ENCODE results near the gene COL1A2.

COL1A2 gene

GRCh38 chr7:94382746-94383145, 11.9 kb upstream of the COL1A2 start:
- DNase-seq (ENCODE audit: low read depth), result peak; percentile 31

DNA sequence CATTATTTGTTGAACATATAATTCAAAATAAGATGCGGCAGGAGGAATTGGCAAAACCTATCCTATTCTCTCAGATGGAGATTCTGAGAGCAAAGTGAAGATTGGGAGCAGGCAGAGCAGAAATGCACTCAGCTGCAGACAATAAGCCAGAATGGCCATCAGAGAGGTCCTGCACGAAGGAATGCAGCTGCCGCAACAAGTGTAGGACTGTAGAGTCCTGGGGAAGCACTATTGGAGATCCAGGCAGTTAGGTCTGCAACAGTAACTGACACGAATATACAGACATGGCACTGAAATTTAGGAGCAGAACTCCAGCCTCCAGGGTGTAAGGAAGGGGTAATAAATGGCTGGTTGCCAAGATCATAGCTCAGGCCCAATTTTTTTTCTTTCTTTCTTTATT, 10.4 kb upstream of the COL1A2 start:
- DNase-seq (ENCODE audit: low read depth), result no peak

GRCh38 chr7:94386416-94386815, 8.3 kb upstream of the COL1A2 start:
- DNase-seq (ENCODE audit: low read depth), result no peak

GRCh38 chr7:94388540-94388939, 6.2 kb upstream of the COL1A2 start:
- no peak for DNase-seq (ENCODE audit: low read depth)

DNA sequence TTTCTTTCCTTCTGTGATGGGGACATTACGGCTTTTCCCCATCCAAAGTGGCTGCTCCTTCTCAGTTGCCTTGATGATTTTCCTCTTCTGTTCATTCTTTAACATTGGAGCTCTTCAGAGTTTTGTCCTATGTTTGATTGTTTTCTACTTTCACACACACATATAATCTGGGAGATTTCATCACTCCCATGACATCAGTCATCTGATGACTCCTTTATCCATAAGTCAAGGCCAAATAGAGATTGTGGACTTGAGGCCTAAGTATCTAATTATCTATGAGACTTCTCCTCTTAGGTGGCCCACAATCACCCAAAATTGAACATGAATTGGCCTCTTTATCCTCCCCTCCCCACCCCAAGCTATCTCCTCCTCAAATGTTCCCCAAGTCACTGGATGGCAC, 5.3 kb upstream of the COL1A2 start:
- DNase-seq (ENCODE audit: low read depth), result no peak

DNA sequence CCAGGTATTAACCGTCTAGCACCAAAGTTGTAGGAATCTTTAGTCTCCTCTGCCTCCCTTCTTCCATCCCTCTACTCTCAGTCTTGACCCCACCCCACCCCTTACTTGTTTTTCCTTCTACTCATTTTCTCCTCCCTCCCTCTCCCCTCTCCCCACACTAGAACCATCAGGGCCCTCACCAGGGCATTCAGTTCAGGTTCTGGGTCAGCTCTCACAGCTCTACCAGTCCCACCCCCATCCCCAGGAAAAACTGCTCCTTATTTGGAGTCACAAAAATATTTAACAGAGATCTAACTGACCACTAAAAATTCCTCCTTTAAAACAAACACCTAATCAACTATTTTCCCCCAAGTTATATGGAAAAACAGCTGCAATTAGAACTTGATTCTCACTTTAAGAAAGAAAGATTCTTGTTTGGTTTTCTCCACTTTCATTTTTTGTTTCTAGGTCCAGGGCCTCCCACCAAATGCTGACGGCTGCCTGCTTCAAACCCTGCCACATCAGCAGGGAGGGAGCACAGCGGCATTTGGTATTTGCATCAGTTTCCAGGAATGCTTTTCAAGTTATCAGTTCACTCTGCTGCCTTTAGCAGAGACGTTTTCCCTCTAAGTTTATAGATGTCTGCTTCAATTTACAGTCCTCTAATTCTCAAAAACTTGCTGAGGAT, 2.8 kb upstream of the COL1A2 start:
- peak; percentile 22 for DNase-seq (ENCODE audit: low read depth)

GRCh38 chr7:94392393-94392786, 2.3 kb upstream of the COL1A2 start:
- DNase-seq (ENCODE audit: low read depth), result no peak

DNA sequence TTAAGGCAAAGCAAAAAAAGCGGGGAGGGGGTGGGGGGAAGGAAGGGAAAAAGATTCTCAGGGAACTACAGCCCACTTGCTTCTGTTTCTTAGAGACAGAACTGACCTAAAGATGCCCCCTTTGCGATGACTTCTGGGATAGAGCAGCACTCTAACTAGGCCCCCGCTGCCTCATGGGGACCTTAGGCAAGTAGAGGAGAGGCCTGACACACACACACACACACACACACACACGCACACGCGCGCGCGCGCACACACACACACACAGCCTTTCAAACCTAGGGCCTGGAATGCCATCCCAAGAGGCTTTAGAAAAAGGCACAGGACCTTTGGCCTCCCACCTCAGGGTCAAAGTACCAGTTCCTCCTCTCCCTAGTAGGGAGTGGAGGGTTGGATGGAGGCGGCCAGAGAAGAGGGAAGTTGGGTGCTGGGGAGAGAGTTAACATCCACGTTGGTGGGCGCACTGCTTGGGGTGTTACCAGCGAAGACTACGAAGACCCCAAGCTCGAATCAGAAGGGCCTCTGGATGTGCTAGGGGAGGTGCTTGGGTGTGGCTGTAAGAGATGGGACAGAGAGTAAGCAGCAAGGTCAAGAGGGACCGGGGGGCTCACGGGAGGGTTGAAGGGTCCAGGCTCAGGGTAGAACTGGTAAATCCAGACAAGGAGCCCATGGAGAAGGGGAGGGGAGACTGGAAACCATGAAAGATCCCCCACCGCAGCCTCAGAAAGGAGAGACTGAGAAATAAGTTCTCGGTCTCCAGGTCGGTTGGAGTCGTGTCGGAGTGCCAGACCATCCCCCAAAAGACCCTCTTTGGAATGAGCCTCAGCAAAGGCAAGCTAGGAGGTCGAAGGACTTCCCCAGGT, 1.2 kb upstream of the COL1A2 start:
- DNase-seq (ENCODE audit: low read depth), result no peak

DNA sequence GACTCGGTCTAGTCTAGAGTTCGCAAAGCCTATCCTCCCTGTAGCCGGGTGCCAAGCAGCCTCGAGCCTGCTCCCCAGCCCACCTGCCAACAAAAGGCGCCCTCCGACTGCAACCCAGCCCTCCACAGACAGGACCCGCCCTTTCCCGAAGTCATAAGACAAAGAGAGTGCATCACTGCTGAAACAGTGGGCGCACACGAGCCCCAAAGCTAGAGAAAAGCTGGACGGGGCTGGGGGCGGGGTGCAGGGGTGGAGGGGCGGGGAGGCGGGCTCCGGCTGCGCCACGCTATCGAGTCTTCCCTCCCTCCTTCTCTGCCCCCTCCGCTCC, 622 bp upstream of the COL1A2 start:
- DNase-seq (ENCODE audit: low read depth), result no peak

DNA sequence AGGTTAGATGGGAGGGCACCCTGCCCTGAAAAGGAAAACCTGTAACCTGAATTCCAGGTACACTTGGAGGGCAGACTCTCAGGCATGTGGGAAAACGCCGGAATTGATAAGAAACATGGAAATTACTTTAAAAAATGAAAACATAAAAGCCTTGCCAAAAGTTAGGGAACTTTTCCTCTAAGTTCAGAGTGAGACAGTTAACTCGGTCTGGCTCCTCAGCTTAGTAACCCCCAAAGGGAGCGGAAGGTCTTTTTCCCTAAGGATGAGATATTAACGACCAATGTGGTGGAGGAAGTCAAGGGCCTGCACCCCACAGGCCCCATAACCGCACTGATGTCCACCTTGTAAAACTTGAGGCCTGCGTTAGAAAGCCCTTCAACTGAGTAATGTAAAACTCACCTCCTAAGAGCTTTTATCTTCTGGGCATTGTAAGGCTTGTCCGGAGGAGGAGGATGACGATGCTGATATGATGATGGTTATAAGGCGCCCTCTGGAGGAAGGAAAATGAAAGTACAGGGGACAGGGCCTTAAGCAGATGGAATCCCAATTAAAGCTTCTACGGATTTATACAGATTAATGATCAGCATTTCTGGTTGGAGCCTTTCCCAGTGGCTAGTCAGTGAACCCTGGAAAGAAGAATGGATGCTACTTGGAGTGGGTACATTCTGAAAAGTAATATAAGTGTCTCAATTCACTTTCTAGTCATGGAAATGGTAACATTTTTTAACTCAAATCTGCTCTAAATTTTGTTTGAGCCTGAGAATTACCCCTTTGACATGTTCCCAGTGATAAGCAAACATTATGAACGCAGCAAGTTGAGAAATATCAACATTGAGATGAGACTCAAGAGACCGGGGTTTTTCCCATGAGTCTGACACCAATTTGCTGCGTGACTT, 694 bp downstream of the COL1A2 start:
- DNase-seq (ENCODE audit: low read depth), result peak; percentile 64

DNA sequence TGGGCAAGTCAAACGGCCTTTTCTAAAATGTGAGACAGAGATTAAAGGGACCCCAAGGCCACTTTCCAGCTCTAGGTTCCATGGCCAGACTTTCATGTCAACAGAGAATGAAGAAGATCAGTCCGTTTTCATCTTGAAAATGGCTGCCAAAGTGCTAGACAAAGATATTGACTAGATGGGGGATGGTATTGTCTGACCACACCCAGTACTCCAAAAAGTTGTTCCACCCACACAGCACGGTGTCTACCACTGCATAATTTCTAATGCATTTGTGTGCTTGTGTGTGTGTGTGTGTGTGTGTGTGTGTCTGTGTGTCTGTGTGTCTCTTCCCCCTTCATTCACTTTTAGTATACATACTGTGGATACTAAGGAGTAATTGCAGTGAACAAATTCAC, 1.3 kb downstream of the COL1A2 start:
- DNase-seq (ENCODE audit: low read depth), result peak; percentile 18

GRCh38 chr7:94396596-94396995, 1.9 kb downstream of the COL1A2 start:
- no peak for DNase-seq (ENCODE audit: low read depth)

GRCh38 chr7:94397722-94398121, 3.0 kb downstream of the COL1A2 start:
- DNase-seq (ENCODE audit: low read depth), result no peak

- DNase-seq (ENCODE audit: low read depth), result no peak
These were observed 4.1 kb downstream of the COL1A2 start for GRCh38 chr7:94398841-94399240.

DNA sequence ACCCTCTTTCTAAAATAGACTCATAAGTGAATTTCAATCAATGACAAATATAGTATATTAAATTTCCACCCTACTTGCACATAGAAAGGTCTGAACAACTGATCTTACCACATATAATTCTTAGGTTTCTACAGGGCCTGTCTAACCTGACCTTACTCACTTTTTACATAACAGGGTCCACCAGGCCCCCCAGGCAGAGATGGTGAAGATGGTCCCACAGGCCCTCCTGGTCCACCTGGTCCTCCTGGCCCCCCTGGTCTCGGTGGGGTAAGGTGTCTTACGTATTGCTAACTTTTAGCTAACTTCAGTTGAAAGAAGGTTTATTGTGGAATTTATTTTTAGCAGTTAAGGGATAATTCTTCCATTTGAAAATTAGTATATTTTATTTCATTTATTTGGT, 5.3 kb downstream of the COL1A2 start:
- DNase-seq (ENCODE audit: low read depth), result no peak

DNA sequence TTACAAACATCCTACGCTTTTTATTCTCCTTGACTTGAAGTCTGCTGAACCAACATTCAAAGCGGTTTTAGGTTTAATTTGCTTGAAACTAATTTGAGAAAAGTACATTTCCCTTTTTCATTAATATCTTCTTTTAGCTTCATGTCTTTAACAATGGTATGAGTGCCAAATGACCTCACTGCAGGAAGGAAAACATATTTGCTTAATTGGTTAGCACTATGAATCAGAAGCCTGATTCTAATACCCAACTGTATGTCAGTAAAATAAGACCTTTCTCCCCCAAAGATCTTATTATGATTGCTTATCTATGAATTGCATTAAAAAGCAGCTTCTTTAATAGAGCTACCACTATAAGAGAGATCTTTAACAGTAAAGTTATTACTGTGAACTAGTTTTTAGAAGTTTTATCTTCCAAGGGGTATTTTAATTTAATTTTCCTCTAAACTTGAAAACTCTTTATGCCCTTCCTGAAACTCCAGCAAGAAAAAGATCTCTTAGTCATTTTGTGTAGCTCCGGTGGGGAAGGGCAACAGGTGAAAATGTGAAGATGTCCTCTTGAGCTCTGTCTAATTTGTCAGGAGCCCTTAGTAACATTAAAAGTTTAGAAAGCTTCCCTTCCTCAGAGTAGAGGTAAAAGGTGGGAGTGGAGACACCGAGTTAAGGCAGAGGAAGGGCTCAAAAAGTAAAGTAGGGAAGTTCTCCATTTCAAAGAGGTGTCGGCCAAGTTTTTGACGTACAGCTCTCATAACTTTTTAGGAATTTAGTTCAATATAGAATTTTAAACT, 6.1 kb downstream of the COL1A2 start:
- DNase-seq (ENCODE audit: low read depth), result no peak

DNA sequence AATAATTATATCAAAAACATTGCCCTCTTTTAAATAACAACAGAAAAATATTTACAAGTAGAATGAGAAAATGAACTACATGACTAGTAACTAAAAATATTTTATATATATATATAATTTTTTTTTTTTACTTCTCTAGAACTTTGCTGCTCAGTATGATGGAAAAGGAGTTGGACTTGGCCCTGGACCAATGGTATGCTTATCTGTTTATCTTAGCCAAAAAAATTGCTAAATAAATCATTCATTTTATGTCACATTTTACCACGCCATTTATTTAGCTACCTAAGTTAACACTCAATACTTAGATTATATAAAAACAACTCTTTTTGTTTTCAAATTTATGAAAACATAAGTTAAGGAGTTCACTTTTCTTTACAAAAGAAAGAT, 6.7 kb downstream of the COL1A2 start:
- DNase-seq (ENCODE audit: low read depth), result no peak

DNA sequence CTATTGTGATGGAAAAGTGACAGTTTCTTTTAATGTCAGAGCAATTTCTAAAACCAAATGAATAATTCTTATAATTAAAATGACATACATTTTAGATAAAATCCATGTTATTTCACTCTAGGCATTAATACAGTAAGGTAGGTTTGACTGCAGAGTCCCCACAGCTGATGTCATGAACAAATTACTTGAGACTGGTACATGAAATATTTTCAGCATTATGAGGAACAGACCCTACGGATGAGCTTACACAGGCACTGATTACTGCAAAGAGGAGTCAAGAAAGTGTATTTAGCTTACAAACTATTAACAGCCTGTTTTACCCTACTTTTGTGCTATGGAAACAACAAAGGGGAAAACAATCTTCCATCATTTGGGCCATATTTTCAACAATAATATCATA, 8.9 kb downstream of the COL1A2 start:
- DNase-seq (ENCODE audit: low read depth), result no peak

DNA sequence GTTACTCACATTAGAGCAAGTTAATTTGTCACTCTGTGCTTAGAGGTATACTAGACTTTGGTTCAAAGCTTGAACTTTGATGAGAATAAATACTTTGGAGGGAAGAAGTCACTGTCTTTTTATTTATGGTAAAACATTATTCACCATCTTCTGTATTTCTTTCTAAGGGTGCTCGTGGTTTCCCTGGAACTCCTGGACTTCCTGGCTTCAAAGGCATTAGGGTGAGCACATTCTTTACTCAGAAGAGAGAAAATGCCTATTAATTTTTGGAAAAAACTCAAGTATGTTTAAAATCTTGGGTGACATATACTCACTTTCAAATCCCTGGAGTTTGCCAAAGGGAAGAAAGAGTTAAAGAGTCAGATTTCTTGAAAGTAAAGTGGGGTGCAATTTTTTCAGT, 10.8 kb downstream of the COL1A2 start:
- no peak for DNase-seq (ENCODE audit: low read depth)

DNA sequence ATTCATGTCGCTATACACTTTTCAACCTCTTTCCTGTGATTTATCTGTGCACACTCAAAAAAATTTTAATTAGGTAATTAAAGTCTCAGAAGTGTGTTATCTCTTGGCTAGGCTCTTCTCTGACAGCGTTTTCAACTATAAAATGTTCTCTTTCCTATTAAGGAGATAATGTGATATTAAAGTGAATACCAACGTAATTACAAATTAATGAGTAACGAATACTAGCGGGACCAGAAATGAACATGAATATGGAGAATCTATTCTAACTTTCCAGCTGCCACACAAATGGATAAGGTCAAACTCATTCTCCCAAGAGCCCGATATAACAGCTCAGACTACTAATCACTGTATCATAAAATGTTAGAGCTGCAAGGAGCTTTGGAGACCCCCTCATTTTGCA, 12.0 kb downstream of the COL1A2 start:
- DNase-seq (ENCODE audit: low read depth), result no peak

- DNase-seq (ENCODE audit: low read depth), result no peak
These were observed 14.7 kb downstream of the COL1A2 start for GRCh38 chr7:94409200-94409948.

All from HS-5 (cell line).